ENCODE results near the gene MDFI. TPM values are rescaled to one million over a fixed set of nuclear protein-coding genes. Genes with fewer than 3 reads are reported as not detected.

The MDFI gene
- polyA plus RNA-seq, 1 donor from 2014 or later = not detected

GRCh38 chr6:41656002-41656691, 17.9 kb downstream of the MDFI start:
- Mint-ChIP-seq H3K4me1 (peaks cover 0 to under 1% (median 0%) of the 10 kb centered on the region in 3 donors), H3K4me3 (no peak overlapping the region), H3K27me3 (peaks cover 31% of the 10 kb centered on the region), H3K27ac (no peak overlapping the region), H3K36me3 (peaks cover 1% of the 10 kb centered on the region), H3K9me3 (no peaks in the 10 kb centered on the region)

DNA sequence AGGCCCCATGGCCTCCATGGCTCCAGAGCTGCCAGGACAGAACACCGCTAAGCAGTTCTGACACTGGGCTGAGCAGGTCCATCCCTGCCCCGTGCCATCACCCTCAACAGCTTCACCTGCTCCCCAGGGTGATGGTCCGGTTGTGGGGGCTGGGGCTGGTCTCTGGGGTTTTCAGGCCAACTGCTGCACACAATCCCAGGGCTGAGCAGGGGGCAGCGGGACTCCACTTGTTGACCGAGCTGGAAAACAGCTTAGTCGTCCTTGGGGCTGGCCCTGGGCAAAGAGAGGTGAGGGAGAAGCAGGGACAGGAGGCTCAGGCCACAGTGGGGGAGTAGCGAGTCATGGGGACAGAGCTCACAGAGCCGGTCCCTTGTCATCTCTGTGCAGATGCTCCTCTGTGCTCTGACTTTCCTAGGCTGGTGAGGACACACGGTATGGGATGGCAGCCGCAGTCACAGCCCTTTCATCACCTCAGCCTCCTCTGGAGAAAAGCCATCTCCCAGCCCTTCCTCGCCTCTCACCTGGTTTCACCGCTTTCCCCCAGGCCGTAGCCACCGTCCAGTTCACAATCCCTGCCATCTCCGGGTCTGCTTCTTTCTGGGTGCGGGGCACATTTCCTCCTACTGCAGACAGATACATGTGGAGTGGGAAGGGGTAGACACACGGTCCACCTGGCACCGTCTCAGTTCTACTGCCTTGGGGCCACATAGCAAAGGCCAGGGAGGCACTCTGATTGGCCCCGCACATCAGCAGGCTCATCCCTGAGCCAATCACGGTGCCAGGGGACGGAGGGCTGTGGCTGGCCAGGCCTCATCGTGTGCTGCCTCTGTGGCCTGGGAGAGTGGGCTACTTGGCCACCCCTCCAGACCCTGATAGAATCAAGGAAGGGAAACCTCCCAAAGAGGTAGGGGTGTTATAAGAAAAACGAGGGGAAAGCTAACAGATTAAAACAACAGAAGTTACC, 19.1 kb downstream of the MDFI start:
- Mint-ChIP-seq H3K27me3 (peaks cover 34% of the 10 kb centered on the region), H3K4me3 (no peak overlapping the region)

DNA sequence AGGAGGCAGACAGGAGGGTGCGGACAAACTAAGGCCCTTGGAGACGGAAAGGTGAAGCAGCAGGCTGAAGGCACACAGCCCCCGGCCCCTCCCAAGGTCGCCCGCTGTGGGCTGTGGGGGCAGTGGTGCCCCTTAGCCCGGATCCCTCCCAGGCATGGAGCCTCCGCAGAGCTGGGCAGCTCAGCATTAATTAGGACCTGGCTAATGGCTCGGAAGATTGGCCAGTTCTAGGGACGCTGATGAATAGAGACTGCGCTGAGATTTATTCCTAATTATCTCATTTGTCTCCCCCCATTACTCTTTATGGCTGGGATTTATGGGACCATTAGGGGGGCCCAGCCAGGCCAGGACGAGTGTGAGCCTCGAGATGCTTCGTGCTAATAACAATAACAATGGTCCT, 20.4 kb downstream of the MDFI start:
- no peaks in the 10 kb centered on the region for H3K4me1 Mint-ChIP-seq
- no peak overlapping the region for H3K4me3 Mint-ChIP-seq
- H3K9me3 Mint-ChIP-seq = no peaks in the 10 kb centered on the region
- H3K36me3 Mint-ChIP-seq = peaks cover 1% of the 10 kb centered on the region
- no peak overlapping the region for H3K27ac Mint-ChIP-seq
- H3K27me3 Mint-ChIP-seq = peaks cover 39% of the 10 kb centered on the region

More for the DNA sequence above, 19.1 kb downstream of the MDFI start:
- H3K36me3 Mint-ChIP-seq = peaks cover 1% of the 10 kb centered on the region
- no peak overlapping the region for H3K27ac Mint-ChIP-seq
- no peaks in the 10 kb centered on the region for H3K4me1 Mint-ChIP-seq
- no peaks in the 10 kb centered on the region for H3K9me3 Mint-ChIP-seq

DNA sequence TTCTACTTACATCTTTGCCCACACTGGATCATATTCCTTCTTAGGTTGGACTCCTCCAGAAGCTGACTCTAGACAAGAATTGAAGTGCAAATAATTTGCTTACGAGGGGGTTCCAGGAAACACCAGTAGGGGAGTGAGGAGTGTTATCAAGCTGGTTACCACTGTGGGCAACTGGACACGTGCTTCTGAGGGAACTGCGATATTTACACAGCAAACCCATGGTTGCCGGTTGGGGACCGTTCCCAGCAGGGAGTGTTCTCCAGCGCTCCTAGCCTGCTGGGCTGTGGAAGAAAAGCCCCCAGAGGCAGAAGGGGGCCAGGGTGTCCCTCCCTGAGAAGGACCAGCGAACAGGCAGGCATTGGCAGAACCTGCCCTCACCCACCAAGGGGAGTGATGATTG, 21.7 kb downstream of the MDFI start:
- Mint-ChIP-seq H3K4me1 (no peaks in the 10 kb centered on the region), H3K27ac (no peak overlapping the region), H3K4me3 (no peak overlapping the region), H3K27me3 (peaks cover 40% of the 10 kb centered on the region), H3K9me3 (no peaks in the 10 kb centered on the region), H3K36me3 (peaks cover 1% of the 10 kb centered on the region)

GRCh38 chr6:41663568-41663967, 25.3 kb downstream of the MDFI start:
- no peak overlapping the region for H3K27ac Mint-ChIP-seq
- H3K9me3 Mint-ChIP-seq = no peaks in the 10 kb centered on the region
- peaks cover 1% of the 10 kb centered on the region for H3K36me3 Mint-ChIP-seq
- peaks cover 19% of the 10 kb centered on the region for H3K27me3 Mint-ChIP-seq
- H3K4me3 Mint-ChIP-seq = no peak overlapping the region
- no peaks in the 10 kb centered on the region for H3K4me1 Mint-ChIP-seq

DNA sequence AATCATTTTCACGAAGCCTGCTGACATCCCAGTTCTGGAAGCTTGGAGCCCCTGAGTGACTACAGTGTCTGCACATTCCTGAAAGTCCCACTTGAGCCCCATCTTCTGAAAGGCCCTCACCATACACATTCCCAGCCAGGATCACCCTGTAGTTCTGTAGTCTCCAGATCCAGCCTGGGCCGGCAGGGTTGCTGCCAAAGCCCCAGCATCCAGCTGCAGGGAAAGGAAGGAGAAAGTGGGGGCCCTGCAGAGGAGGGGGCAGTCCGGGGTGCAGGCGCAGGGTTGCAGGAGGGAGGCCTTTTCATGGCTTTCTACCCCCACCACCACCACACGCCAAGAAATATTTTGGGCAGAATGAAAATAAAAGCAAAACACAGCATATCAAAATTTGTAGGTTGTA, 26.0 kb downstream of the MDFI start:
- peaks cover 13% of the 10 kb centered on the region for H3K27me3 Mint-ChIP-seq
- no peaks in the 10 kb centered on the region for H3K4me1 Mint-ChIP-seq
- peaks cover 0 to 5% (median 3%) of the 10 kb centered on the region in 3 donors for H3K9me3 Mint-ChIP-seq
- H3K36me3 Mint-ChIP-seq = peaks cover 3% of the 10 kb centered on the region
- no peak overlapping the region for H3K27ac Mint-ChIP-seq
- H3K4me3 Mint-ChIP-seq = no peak overlapping the region

GRCh38 chr6:41667195-41667594, 28.9 kb downstream of the MDFI start:
- H3K4me3 Mint-ChIP-seq = no peak overlapping the region
- H3K9me3 Mint-ChIP-seq = peaks cover 0 to 7% (median 3%) of the 10 kb centered on the region in 3 donors
- no peak overlapping the region for H3K27ac Mint-ChIP-seq
- H3K4me1 Mint-ChIP-seq = no peaks in the 10 kb centered on the region
- H3K27me3 Mint-ChIP-seq = peaks cover 17% of the 10 kb centered on the region
- peaks cover 2% of the 10 kb centered on the region for H3K36me3 Mint-ChIP-seq

- peaks cover 9% of the 10 kb centered on the region for H3K27me3 Mint-ChIP-seq
- no peak overlapping the region for H3K27ac Mint-ChIP-seq
- peaks cover 2% of the 10 kb centered on the region for H3K36me3 Mint-ChIP-seq
- H3K4me1 Mint-ChIP-seq = no peaks in the 10 kb centered on the region
- peaks cover 0 to 7% (median 3%) of the 10 kb centered on the region in 3 donors for H3K9me3 Mint-ChIP-seq
- H3K4me3 Mint-ChIP-seq = no peak overlapping the region
Observed at GRCh38 chr6:41668968-41669367, 30.7 kb downstream of the MDFI start.

- H3K27ac Mint-ChIP-seq = no peak overlapping the region
- H3K27me3 Mint-ChIP-seq = peaks cover 10% of the 10 kb centered on the region
- peaks cover 2% of the 10 kb centered on the region for H3K36me3 Mint-ChIP-seq
- no peaks in the 10 kb centered on the region for H3K4me1 Mint-ChIP-seq
- H3K4me3 Mint-ChIP-seq = peak overlapping the region in 1 of 4 donors; percentile 63
- H3K9me3 Mint-ChIP-seq = peaks cover 0 to 7% (median 3%) of the 10 kb centered on the region in 3 donors
Observed at GRCh38 chr6:41670703-41671360, 32.6 kb downstream of the MDFI start.

DNA sequence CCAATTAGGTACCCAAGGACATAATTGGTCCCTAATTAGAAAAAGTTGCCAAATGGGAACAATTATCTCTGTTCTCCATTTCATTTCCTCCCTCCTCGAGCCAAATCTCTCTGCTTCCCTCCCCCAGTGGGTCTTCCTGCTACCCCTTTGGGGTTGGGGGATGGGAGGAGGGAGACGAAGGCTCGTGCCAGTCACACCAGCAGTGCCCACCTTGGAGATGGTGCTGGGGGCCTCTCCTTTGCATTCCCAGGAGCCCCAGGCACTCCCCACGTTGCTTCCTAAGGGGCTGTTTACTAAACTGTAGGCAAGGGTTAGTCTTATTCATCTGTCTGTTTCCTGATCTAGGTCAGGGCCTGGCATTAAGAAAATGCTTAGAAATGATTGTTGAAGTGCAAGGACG, 33.1 kb downstream of the MDFI start:
- peaks cover 0 to 7% (median 3%) of the 10 kb centered on the region in 3 donors for H3K9me3 Mint-ChIP-seq
- H3K27ac Mint-ChIP-seq = no peak overlapping the region
- H3K27me3 Mint-ChIP-seq = peaks cover 10% of the 10 kb centered on the region
- H3K36me3 Mint-ChIP-seq = peaks cover 2% of the 10 kb centered on the region
- H3K4me3 Mint-ChIP-seq = no peak overlapping the region
- H3K4me1 Mint-ChIP-seq = no peaks in the 10 kb centered on the region

DNA sequence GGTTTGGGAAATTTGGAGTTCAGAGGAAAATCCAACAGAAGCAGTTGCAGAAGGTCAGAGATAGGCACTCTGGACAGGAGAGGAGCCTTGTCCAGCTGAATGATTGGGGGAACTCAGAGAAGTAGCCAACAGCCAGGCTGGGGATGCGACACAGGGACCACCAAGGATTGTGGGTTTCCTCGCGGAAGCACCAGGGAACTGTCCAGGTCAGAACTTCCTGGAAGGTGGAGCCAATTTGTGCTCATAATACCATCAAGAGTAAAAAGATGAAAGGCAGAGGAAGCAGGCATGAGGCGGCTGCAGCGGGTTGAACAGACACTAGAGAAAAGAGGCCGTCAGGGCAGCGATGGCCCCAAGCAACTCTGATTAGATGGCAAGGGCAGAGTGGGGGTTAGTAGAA, 33.7 kb downstream of the MDFI start:
- no peak overlapping the region for H3K27ac Mint-ChIP-seq
- no peaks in the 10 kb centered on the region for H3K4me1 Mint-ChIP-seq
- peaks cover 2% of the 10 kb centered on the region for H3K36me3 Mint-ChIP-seq
- peaks cover 12% of the 10 kb centered on the region for H3K27me3 Mint-ChIP-seq
- peaks cover 0 to 7% (median 3%) of the 10 kb centered on the region in 3 donors for H3K9me3 Mint-ChIP-seq
- peak overlapping the region in 1 of 4 donors; percentile 65 for H3K4me3 Mint-ChIP-seq

DNA sequence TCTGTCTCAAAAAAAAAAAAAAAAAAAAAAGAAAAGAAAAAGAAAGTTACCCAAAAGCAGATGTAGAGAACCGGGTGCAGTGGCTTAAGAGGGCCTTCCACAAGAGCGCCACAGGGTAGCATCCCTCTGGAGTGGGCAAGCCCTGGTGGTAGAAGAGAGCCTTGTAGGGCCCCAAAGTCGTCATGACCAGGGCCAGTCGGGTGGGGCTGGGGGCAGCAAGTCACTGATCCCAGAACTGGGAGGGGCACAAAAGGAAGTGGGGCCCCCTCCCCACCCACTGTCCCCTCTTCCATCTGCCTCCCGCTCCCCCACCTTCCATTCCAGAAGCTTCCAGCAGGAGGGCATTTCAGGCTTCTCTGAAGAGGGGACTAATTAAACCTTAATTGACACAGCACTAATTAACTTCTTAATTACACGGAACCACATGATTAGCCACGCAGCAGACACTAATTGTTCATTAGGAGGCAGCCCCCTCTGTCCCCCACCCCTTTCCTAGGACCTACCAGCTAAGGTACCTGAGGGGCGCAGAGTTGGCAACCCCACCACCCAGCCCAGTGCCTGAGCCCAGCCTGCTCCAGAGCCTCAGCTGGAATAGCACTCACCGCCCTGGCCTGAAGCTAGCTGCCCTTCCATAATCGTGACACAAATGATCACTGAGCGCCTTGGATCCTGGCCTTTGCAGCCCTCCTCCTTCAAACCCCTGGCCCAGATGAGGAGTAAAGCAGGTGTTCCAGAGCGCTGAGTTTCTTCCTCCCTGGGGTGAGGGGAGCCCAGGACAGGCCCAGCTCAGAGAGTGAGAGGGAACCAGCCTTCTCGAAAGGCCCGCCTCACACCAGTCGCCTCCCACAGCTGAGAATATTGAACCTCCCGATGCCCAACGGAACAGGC, 34.8 kb downstream of the MDFI start:
- H3K27me3 Mint-ChIP-seq = peaks cover 13% of the 10 kb centered on the region
- peaks cover 2% of the 10 kb centered on the region for H3K36me3 Mint-ChIP-seq
- peaks cover 0 to 7% (median 3%) of the 10 kb centered on the region in 3 donors for H3K9me3 Mint-ChIP-seq
- H3K27ac Mint-ChIP-seq = no peak overlapping the region
- no peak overlapping the region for H3K4me3 Mint-ChIP-seq
- no peaks in the 10 kb centered on the region for H3K4me1 Mint-ChIP-seq

GRCh38 chr6:41673704-41674000, 35.4 kb downstream of the MDFI start:
- Mint-ChIP-seq H3K36me3 (peaks cover 2% of the 10 kb centered on the region), H3K9me3 (peaks cover 0 to 7% (median 3%) of the 10 kb centered on the region in 3 donors), H3K4me1 (no peaks in the 10 kb centered on the region), H3K4me3 (no peak overlapping the region), H3K27me3 (peaks cover 13% of the 10 kb centered on the region), H3K27ac (no peak overlapping the region)

- H3K27me3 Mint-ChIP-seq = peaks cover 13% of the 10 kb centered on the region
- H3K4me3 Mint-ChIP-seq = no peak overlapping the region
- H3K36me3 Mint-ChIP-seq = no peaks in the 10 kb centered on the region
- no peaks in the 10 kb centered on the region for H3K4me1 Mint-ChIP-seq
- no peaks in the 10 kb centered on the region for H3K9me3 Mint-ChIP-seq
- no peak overlapping the region for H3K27ac Mint-ChIP-seq
Observed at GRCh38 chr6:41674231-41675000, 36.1 kb downstream of the MDFI start.

All from IgD-negative memory B cell (primary cell).